ENCODE results near the gene GRM7. TPM values are rescaled to one million over a fixed set of nuclear protein-coding genes. Genes with fewer than 3 reads are reported as not detected.

The GRM7 gene
- total and polyA plus RNA-seq, 2 donors (not counting 1 experiment from before 2014, with no cell fraction given): not detected

DNA sequence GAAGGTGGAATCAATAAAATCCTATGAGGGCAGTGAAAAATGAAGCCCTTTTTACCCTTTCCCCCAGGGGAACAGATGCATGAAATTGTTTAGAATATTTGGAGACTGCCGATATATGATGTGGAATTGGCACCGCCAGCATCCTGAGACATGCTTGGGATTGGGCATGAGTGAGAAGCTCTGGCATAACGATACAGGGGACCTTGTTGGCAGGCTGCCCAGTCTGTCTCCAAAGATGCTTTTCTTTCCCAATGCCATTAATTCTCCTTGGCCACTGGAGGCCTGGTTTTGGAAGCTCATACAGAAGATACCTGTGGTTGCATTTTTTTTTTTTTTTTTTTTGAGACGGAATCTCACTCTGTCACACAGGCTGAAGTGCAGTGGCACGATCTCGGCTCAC, 840.1 kb downstream of the GRM7 start:
- POLR2A ChIA-PET: no interaction called here
- Histone ChIP-seq H3K9ac (ENCODE audit: low read length) (no peak overlapping the region), H4K20me1 (ENCODE audit: control insufficient read depth, insufficient read depth, low read length, poor library complexity, severe bottlenecking) (no peaks in the 10 kb centered on the region), H3K36me3 (replicated peaks in 1 of 2; ENCODE audit: control extremely low read depth in 1 of 2, control insufficient read depth in 1 of 2, extremely low read depth in 1 of 2, insufficient read depth in 2 of 2, low read length in 1 of 2) (no peaks in the 10 kb centered on the region), H3K27me3 (replicated peaks in 1 of 4; ENCODE audit: control extremely low read depth in 1 of 4, control insufficient read depth in 3 of 4, insufficient read depth in 4 of 4, low read length in 3 of 4) (no peaks in the 10 kb centered on the region), H3K4me3 (ENCODE audit: control extremely low read depth in 1 of 5, extremely low read depth in 1 of 5, insufficient read depth in 1 of 5, low read depth in 2 of 5, low read length in 4 of 5) (no peak overlapping the region), H3K79me2 (ENCODE audit: control insufficient read depth, insufficient read depth, low read length) (no peaks in the 10 kb centered on the region), H3K4me1 (ENCODE audit: control insufficient read depth in 2 of 2, insufficient read depth in 2 of 2, low read length in 2 of 2) (no peaks in the 10 kb centered on the region), H3K27ac (ENCODE audit: low read length in 2 of 2) (no peak overlapping the region), H2AFZ (ENCODE audit: insufficient read depth, low read depth, low read length, poor library complexity, severe bottlenecking) (no peak overlapping the region), H3K4me2 (replicated peaks; ENCODE audit: low read depth, low read length, poor library complexity, severe bottlenecking) (no peak overlapping the region), H3K9me3 (ENCODE audit: control extremely low read depth in 1 of 3, control insufficient read depth in 2 of 3, insufficient read depth in 1 of 3, low read length in 2 of 3) (peaks cover 0 to 1% (median 0%) of the 10 kb centered on the region in 3 donors)
- H3K4me1 Mint-ChIP-seq: no peaks in the 10 kb centered on the region
- no peaks in the 10 kb centered on the region for H3K27me3 Mint-ChIP-seq
- H3K27ac Mint-ChIP-seq: no peak overlapping the region
- no peaks in the 10 kb centered on the region for H3K9me3 Mint-ChIP-seq (ENCODE audit: insufficient read depth)
- WGBS (ENCODE audit: insufficient coverage): 90% methylated on average over 5 of the region's 6 CpGs
- H3K4me3 Mint-ChIP-seq: no peak overlapping the region
- CTCF ChIA-PET: no interaction called here
- no peak for ATAC-seq (ENCODE audit: low read depth)
- TF ChIP-seq CTCF (IDR thresholded peaks at IDR 0.05) (no peak), EZH2 (IDR thresholded peaks at IDR 0.05; ENCODE audit: borderline replicate concordance, insufficient read depth, low read depth, low read length, poor library complexity, severe bottlenecking) (no peak)
- DNase-seq: no peak
- intact Hi-C loops (cut with micrococcal nuclease): no loop called here

- Histone ChIP-seq H3K36me3 (replicated peaks in 1 of 2; ENCODE audit: control extremely low read depth in 1 of 2, control insufficient read depth in 1 of 2, extremely low read depth in 1 of 2, insufficient read depth in 2 of 2, low read length in 1 of 2) (no peaks in the 10 kb centered on the region), H3K79me2 (ENCODE audit: control insufficient read depth, insufficient read depth, low read length) (no peaks in the 10 kb centered on the region), H2AFZ (ENCODE audit: insufficient read depth, low read depth, low read length, poor library complexity, severe bottlenecking) (no peak overlapping the region), H3K9ac (ENCODE audit: low read length) (no peak overlapping the region), H3K27me3 (replicated peaks in 1 of 4; ENCODE audit: control extremely low read depth in 1 of 4, control insufficient read depth in 3 of 4, insufficient read depth in 4 of 4, low read length in 3 of 4) (no peaks in the 10 kb centered on the region), H4K20me1 (ENCODE audit: control insufficient read depth, insufficient read depth, low read length, poor library complexity, severe bottlenecking) (no peaks in the 10 kb centered on the region), H3K27ac (ENCODE audit: low read length in 2 of 2) (no peak overlapping the region), H3K9me3 (ENCODE audit: control extremely low read depth in 1 of 3, control insufficient read depth in 2 of 3, insufficient read depth in 1 of 3, low read length in 2 of 3) (no peaks in the 10 kb centered on the region), H3K4me1 (ENCODE audit: control insufficient read depth in 2 of 2, insufficient read depth in 2 of 2, low read length in 2 of 2) (no peaks in the 10 kb centered on the region), H3K4me2 (replicated peaks; ENCODE audit: low read depth, low read length, poor library complexity, severe bottlenecking) (no peak overlapping the region), H3K4me3 (ENCODE audit: control extremely low read depth in 1 of 5, extremely low read depth in 1 of 5, insufficient read depth in 1 of 5, low read depth in 2 of 5, low read length in 4 of 5) (no peak overlapping the region)
- intact Hi-C loops (cut with micrococcal nuclease): no loop called here
- H3K27me3 Mint-ChIP-seq: no peaks in the 10 kb centered on the region
- no peak overlapping the region for H3K27ac Mint-ChIP-seq
- no peak for DNase-seq
- POLR2A ChIA-PET: no interaction called here
- TF ChIP-seq EZH2 (IDR thresholded peaks at IDR 0.05; ENCODE audit: borderline replicate concordance, insufficient read depth, low read depth, low read length, poor library complexity, severe bottlenecking): no peak
- no peak for TF ChIP-seq CTCF (IDR thresholded peaks at IDR 0.05)
- no peak for ATAC-seq (ENCODE audit: low read depth)
- CTCF ChIA-PET: no interaction called here
- no peak overlapping the region for H3K4me3 Mint-ChIP-seq
- H3K4me1 Mint-ChIP-seq: no peaks in the 10 kb centered on the region
- peaks cover 3% of the 10 kb centered on the region for H3K9me3 Mint-ChIP-seq (ENCODE audit: insufficient read depth)
- WGBS (ENCODE audit: insufficient coverage): 71% methylated on average over 3 of the region's 3 CpGs
These were observed 846.3 kb downstream of the GRM7 start for GRCh38 chr3:7707187-7707586.
